ENCODE data around the gene FIGN. TPM values are rescaled to one million over a fixed set of nuclear protein-coding genes. Genes with fewer than 3 reads are reported as not detected.
A peak's percentile ranks its signal among the peaks of the same experiment; 100 is the strongest.

FIGN gene
- total RNA-seq, 1 experiment from 2014 or later = 7.3 TPM

DNA sequence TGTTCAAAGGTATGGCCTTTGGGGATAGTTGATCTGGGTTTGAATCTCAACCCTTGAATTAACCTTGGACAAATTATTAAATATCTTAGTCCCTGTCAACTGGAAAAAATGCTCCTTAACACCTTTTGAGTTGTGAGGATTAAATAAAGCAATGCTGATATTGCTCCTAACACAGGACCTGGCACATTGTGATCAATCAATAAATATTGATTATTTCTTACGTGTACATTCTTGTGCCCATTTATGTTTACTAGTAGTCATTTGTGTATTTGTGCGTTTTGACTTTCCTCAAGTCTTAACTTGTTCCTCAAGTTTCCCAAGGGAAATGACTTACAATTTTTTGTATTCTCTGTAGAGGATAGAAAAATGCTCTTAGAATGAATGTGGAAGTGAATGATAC lies 19.6 kb upstream of the FIGN start:
- Histone ChIP-seq H3K9me3 (replicated peaks) (no peaks in the 10 kb centered on the region), H3K4me3 (no peak overlapping the region), H3K27me3 (no peaks in the 10 kb centered on the region; the same call in 1 of the 2 replicates), H3K36me3 (no peaks in the 10 kb centered on the region), H3K4me1 (no peaks in the 10 kb centered on the region), H3K27ac (no peak overlapping the region)
- no peak for DNase-seq

DNA sequence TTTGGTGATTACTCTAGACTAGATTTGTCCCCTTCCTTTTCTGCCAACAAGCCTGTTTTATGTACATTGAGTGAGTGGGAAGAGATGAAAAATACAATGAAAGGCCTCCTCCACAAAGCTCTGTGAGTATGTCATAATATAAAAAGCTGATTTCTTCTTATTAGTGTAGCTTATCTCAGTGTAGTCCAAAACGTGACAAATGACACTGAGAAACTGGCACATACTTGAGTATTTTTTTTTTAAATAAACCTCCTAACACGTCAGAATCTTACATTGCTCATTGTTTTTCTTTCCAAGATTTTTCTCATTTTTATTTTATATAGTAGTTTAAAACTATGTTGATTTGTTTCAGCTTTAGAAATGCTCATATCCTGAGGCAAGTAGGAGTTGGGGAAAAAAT lies 17.9 kb upstream of the FIGN start:
- H3K27ac ChIP-seq = no peak overlapping the region
- DNase-seq = no peak
- H3K36me3 ChIP-seq = no peaks in the 10 kb centered on the region
- no peaks in the 10 kb centered on the region for H3K4me1 ChIP-seq
- H3K27me3 ChIP-seq = no peaks in the 10 kb centered on the region; the same call in 1 of the 2 replicates
- no peak overlapping the region for H3K4me3 ChIP-seq
- H3K9me3 ChIP-seq (replicated peaks) = no peaks in the 10 kb centered on the region

- Histone ChIP-seq H3K27ac (no peak overlapping the region), H3K9me3 (replicated peaks) (no peaks in the 10 kb centered on the region), H3K36me3 (no peaks in the 10 kb centered on the region), H3K4me3 (no peak overlapping the region), H3K27me3 (no peaks in the 10 kb centered on the region), H3K4me1 (no peaks in the 10 kb centered on the region)
- no peak for DNase-seq
Measured at GRCh38 chr2:163752267-163752666, 16.5 kb upstream of the FIGN start.

- Histone ChIP-seq H3K27ac (no peak overlapping the region), H3K4me1 (no peaks in the 10 kb centered on the region), H3K4me3 (no peak overlapping the region), H3K9me3 (replicated peaks) (no peaks in the 10 kb centered on the region), H3K27me3 (no peaks in the 10 kb centered on the region), H3K36me3 (no peaks in the 10 kb centered on the region)
- no peak for DNase-seq
Measured at GRCh38 chr2:163751696-163752095, 15.9 kb upstream of the FIGN start.

GRCh38 chr2:163748420-163748819 lies 12.6 kb upstream of the FIGN start:
- Histone ChIP-seq H3K4me3 (no peak overlapping the region), H3K9me3 (replicated peaks) (no peaks in the 10 kb centered on the region), H3K36me3 (no peaks in the 10 kb centered on the region), H3K4me1 (no peaks in the 10 kb centered on the region), H3K27me3 (no peaks in the 10 kb centered on the region), H3K27ac (no peak overlapping the region)
- DNase-seq = no peak

- DNase-seq = no peak
- Histone ChIP-seq H3K27me3 (no peaks in the 10 kb centered on the region), H3K9me3 (replicated peaks) (no peaks in the 10 kb centered on the region), H3K4me1 (peaks cover 3% of the 10 kb centered on the region; the same call in 1 of the 2 replicates), H3K4me3 (no peak overlapping the region), H3K36me3 (no peaks in the 10 kb centered on the region), H3K27ac (no peak overlapping the region)
Measured at GRCh38 chr2:163741435-163741834, 5.6 kb upstream of the FIGN start.

- Histone ChIP-seq H3K4me1 (peaks cover 5% of the 10 kb centered on the region), H3K9me3 (replicated peaks) (no peaks in the 10 kb centered on the region), H3K36me3 (no peaks in the 10 kb centered on the region), H3K27me3 (no peaks in the 10 kb centered on the region), H3K27ac (no peak overlapping the region), H3K4me3 (peak overlapping the region; percentile 86)
- no peak for DNase-seq
Measured at GRCh38 chr2:163737563-163737962, 1.8 kb upstream of the FIGN start.

DNA sequence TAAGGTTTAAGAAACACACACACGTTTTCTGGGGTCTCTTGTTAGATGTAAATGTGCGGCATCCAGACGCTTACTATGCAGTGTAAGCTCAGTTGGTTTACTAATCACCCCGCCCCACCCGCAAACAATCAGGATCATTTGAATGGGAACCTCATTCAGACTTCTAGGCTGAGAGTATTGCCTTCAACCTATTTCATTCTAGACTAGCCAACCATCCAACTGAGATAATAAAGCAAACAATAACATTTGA lies 1.3 kb upstream of the FIGN start:
- no peaks in the 10 kb centered on the region for H3K27me3 ChIP-seq
- H3K9me3 ChIP-seq (replicated peaks) = no peaks in the 10 kb centered on the region
- H3K4me1 ChIP-seq = peaks cover 8% of the 10 kb centered on the region
- H3K36me3 ChIP-seq = no peaks in the 10 kb centered on the region
- no peak for DNase-seq
- H3K4me3 ChIP-seq = peak overlapping the region; percentile 86
- H3K27ac ChIP-seq = peak overlapping the region; percentile 97; the same call in 1 of the 2 replicates

GRCh38 chr2:163736433-163737189 lies 803 bp upstream of the FIGN start:
- Histone ChIP-seq H3K27ac (peak overlapping the region; percentile 97), H3K36me3 (no peaks in the 10 kb centered on the region), H3K9me3 (replicated peaks) (no peaks in the 10 kb centered on the region), H3K27me3 (no peaks in the 10 kb centered on the region), H3K4me1 (peaks cover 13% of the 10 kb centered on the region), H3K4me3 (peak overlapping the region; percentile 86)
- DNase-seq = peak; percentile 75 to 77

- Histone ChIP-seq H3K27ac (peak overlapping the region; percentile 97), H3K9me3 (replicated peaks) (no peaks in the 10 kb centered on the region), H3K4me1 (peaks cover 18% of the 10 kb centered on the region), H3K27me3 (no peaks in the 10 kb centered on the region), H3K4me3 (peak overlapping the region; percentile 86), H3K36me3 (no peaks in the 10 kb centered on the region)
- DNase-seq = peak; percentile 31 to 60
Measured at GRCh38 chr2:163734881-163735684, 725 bp downstream of the FIGN start.

- no peak for DNase-seq
- peak overlapping the region; percentile 86 for H3K4me3 ChIP-seq
- H3K27ac ChIP-seq = peak overlapping the region; percentile 97
Measured at GRCh38 chr2:163734401-163734800, 1.4 kb downstream of the FIGN start.

GRCh38 chr2:163733956-163734355 lies 1.9 kb downstream of the FIGN start:
- H3K27me3 ChIP-seq = no peaks in the 10 kb centered on the region

More at GRCh38 chr2:163734401-163734800, 1.4 kb downstream of the FIGN start:
- Histone ChIP-seq H3K27me3 (no peaks in the 10 kb centered on the region), H3K9me3 (replicated peaks) (no peaks in the 10 kb centered on the region), H3K36me3 (no peaks in the 10 kb centered on the region), H3K4me1 (peaks cover 18% of the 10 kb centered on the region)

DNA sequence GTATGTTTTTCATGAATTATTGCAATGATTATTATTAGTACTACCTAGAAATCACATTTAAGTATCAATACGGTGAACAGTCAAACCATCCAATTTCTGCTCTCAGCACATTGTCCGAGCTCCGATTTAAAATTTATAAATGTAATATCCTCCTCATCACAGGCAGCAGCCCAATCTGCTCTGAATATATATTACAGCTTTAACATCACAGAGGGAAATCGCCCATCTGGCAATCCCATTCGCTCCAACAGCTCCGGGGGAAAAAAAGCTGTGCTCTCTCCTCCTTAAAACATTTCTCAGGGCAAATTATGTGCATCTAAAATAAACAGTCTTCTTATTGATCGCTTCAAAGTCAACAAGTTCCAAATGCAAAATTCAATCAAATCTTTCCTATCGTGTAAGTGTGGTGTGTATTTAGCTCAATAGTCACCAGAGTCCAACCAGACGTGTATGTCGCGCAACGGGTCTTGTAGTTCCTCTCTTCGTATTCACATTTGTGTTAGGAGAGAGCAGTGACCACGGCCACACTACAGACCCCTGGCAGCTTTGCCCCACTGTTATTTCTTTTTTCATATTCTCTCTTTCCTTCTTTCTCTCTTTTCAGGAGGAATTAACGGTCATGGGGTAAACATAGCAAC lies 2.4 kb downstream of the FIGN start:
- Histone ChIP-seq H3K4me3 (peak overlapping the region; percentile 86), H3K27ac (peak overlapping the region; percentile 33; the same call in 1 of the 2 replicates), H3K27me3 (no peaks in the 10 kb centered on the region), H3K9me3 (replicated peaks) (no peaks in the 10 kb centered on the region), H3K4me1 (peaks cover 18% of the 10 kb centered on the region), H3K36me3 (no peaks in the 10 kb centered on the region)
- DNase-seq = peak; percentile 33 to 59

More at GRCh38 chr2:163733956-163734355, 1.9 kb downstream of the FIGN start:
- peak overlapping the region; percentile 33; the same call in 1 of the 2 replicates for H3K27ac ChIP-seq
- no peaks in the 10 kb centered on the region for H3K9me3 ChIP-seq (replicated peaks)
- DNase-seq = peak in 1 of 2 experiments; percentile 6
- peak overlapping the region; percentile 86 for H3K4me3 ChIP-seq
- peaks cover 18% of the 10 kb centered on the region for H3K4me1 ChIP-seq
- H3K36me3 ChIP-seq = no peaks in the 10 kb centered on the region

- no peaks in the 10 kb centered on the region for H3K36me3 ChIP-seq
- H3K4me1 ChIP-seq = peaks cover 18% of the 10 kb centered on the region
- H3K9me3 ChIP-seq (replicated peaks) = no peaks in the 10 kb centered on the region
- DNase-seq = peak in 1 of 2 experiments; percentile 33
- no peaks in the 10 kb centered on the region for H3K27me3 ChIP-seq
- H3K27ac ChIP-seq = no peak overlapping the region; the same call in 1 of the 2 replicates
- peak overlapping the region; percentile 86 for H3K4me3 ChIP-seq
Measured at GRCh38 chr2:163732727-163733126, 3.1 kb downstream of the FIGN start.

GRCh38 chr2:163731735-163732134 lies 4.1 kb downstream of the FIGN start:
- H3K36me3 ChIP-seq = no peaks in the 10 kb centered on the region
- peaks cover 15% of the 10 kb centered on the region for H3K4me1 ChIP-seq
- no peak overlapping the region; the same call in 1 of the 2 replicates for H3K27ac ChIP-seq
- DNase-seq = peak in 1 of 2 experiments; percentile 14
- H3K27me3 ChIP-seq = no peaks in the 10 kb centered on the region
- no peak overlapping the region for H3K4me3 ChIP-seq
- no peaks in the 10 kb centered on the region for H3K9me3 ChIP-seq (replicated peaks)
